Stimulated activated CD8-positive, alpha-beta memory T cell treated with anti-CD3 and anti-CD28 coated beads, Interleukin-15, amount 100 ng/mL, for 1 hour (primary cell): ENCODE results near the gene SPIB.
"Not testable (repeated sequence)": the region's sequence is repeated elsewhere in the genome, so short reads cannot be mapped to it uniquely, and the experiment has no call there.

Experiments used
- DNase-seq: peaks from one replicate; pipeline ENCODE4 v3.0.0-alpha.2; 2020; ENCODE audit warnings: low read depth

The SPIB gene

DNA sequence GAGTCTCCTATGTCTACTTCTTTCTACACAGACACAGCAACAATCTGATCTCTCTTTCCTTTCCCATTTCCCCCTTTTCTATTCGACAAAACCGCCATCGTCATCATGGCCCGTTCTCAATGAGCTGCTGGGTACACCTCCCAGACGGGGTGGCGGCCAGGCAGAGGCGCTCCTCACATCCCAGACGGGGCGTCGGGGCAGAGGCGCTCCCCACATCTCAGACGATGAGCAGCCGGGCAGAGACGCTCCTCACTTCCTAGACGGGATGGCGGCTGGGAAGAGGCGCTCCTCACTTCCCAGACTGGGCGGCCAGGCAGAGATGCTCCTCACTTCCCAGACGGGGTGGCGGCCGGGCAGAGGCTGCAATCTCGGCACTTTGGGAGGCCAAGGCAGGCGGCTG lies 27.8 kb upstream of the SPIB start:
- DNase-seq: not testable (repeated sequence)

DNA sequence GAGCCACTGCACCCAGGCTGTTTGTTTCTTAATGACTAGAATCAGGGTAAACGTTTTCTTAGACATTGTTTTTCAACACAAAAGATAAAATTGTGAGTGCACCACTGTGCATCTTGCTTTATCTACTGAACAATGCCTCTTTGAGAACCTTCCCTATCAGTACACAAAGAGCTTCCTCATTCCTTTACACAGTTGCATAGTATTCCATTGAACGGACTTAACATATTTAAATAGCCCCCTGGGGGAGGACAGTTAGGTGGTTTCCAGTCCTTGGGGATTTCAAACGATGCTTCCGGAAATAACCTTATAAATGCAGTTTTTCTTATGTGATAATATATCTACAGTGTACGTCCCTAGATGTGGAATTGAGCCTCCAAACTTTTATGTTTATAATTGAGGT lies 26.0 kb upstream of the SPIB start:
- no peak for DNase-seq

DNA sequence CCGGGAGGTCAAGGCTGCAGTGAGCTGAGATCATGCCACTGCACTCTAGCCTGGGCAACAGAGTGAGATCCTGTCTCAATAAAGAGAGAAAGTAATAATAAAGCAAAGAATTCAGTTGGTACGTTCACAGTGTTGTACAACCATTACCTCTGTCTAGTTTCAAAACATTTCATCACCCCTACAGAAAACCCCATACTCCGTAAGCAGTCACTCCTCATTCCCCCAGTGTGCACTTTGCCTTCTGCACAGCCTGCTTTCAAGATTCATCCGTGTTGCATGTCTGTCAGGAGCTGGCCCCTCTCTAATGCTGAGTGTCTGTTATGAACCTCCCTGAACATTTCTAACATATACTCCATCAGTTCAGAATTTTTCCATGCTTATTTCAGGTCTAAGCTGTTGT lies 25.1 kb upstream of the SPIB start:
- no peak for DNase-seq

DNA sequence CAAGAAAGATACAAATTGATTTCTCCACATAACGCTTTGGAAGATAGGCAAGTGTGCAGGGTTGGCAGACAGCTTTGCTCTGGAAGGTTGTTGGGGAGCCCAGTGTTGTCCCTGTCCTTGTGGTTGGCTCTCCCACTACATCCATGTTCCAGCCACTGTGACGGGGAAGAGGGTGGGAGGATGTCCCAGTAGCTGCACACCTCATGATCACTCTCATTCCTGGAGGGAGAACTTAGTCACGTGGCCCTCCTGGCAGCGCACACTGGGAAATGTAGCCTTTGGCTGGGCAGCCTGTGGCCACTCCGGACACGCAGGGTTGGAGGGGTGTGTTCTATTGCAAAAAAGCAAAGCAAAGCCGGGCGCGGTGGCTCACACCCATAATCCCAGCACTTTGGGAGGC lies 24.7 kb upstream of the SPIB start:
- DNase-seq: no peak

DNA sequence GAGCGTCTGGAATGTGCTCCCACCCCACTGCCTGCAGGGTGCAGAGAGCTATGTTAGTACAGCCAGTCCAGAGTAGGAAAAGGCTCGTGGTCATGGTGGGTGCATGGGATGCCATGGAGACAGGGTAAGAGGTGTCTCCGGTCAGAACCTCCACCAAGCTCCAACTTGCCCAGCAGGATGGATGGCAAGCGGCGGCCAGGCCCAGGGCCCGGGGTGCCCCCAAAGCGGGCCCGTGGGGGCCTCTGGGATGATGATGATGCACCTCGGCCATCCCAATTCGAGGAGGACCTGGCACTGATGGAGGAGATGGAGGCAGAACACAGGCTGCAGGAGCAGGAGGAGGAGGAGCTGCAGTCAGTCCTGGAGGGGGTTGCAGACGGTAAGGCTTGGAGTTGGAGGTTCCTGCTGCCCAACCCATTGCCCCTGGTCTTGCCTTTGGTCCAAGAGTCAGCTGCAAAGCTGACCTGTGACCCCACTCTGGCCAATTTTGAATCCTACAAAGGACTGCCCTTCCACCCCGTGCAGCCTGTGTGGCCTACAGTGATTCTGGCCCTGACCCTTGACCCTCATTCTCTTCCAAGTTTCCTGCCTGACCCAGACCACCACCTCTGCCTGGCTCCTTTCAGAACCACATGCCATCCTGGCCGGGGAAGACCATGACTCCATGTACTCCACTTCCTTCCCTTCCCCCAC lies 19.9 kb upstream of the SPIB start:
- no peak for DNase-seq

DNA sequence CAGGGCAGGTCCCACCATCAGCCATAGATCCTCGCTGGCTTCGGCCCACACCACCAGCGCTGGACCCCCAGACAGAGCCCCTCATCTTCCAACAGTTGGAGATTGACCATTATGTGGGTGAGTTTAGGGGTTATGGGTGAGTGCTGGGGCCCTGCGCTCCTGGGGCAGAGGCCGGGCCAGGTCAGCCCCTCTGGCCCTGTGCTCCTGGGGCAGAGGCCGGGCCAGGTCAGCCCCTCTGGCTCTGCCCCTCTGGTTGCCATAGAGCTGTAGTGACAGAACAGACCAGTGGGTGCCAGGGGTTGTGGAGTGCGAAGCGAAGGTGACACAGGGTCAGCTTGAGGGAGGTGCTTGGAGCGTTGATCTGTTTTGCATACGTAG lies 19.4 kb upstream of the SPIB start:
- no peak for DNase-seq

DNA sequence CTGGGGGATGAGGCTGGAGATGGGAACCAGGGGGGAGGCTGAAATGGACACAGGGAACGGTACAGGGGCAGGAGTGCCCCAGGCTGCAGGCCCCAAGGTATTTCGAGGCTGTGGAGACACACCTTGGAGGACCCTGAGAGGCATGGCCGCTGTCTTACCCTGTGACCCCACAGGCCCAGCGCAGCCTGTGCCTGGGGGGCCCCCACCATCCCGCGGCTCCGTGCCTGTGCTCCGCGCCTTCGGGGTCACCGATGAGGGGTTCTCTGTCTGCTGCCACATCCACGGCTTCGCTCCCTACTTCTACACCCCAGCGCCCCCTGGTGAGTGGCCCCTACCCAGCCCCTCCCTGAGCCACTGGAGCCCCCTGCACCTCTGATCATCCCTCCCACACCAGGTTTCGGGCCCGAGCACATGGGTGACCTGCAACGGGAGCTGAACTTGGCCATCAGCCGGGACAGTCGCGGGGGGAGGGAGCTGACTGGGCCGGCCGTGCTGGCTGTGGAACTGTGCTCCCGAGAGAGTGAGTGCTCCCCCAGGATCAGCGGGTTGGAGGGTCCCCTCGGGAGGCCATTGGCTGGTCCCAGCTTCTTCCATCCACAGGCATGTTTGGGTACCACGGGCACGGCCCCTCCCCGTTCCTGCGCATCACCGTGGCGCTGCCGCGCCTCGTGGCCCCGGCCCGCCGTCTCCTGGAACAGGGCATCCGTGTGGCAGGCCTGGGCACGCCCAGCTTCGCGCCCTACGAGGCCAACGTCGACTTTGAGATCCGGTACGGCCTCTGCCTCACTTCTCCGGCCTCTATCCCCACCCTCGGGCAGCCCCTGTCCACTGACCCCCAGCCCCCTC lies 16.9 kb upstream of the SPIB start:
- DNase-seq: no peak

DNA sequence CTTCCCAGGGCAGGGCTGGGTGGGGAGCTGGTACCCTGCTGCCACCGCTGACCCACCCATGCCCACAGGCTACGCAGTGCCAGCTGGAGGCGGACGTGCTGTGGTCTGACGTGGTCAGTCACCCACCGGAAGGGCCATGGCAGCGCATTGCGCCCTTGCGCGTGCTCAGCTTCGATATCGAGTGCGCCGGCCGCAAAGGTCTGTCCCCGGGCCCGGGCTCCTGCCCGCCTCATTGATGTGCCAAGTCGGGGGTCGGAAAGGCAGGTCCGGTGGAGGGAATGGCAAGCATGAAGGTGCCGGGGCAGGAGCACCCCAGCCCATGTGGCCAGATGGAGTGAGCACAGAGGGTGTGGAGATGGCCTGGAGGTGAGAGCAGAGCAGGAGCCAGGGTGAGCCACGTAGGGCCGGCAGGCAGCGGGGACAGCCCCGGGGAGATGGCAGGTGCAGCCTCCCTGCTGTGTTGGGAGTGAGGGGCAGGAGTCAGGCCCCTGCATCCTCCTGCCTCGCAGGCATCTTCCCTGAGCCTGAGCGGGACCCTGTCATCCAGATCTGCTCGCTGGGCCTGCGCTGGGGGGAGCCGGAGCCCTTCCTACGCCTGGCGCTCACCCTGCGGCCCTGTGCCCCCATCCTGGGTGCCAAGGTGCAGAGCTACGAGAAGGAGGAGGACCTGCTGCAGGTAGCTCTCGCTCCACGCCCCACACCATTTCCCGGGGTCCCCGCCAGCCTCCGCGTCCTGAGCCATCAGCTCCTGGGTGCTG lies 16.0 kb upstream of the SPIB start:
- no peak for DNase-seq

DNA sequence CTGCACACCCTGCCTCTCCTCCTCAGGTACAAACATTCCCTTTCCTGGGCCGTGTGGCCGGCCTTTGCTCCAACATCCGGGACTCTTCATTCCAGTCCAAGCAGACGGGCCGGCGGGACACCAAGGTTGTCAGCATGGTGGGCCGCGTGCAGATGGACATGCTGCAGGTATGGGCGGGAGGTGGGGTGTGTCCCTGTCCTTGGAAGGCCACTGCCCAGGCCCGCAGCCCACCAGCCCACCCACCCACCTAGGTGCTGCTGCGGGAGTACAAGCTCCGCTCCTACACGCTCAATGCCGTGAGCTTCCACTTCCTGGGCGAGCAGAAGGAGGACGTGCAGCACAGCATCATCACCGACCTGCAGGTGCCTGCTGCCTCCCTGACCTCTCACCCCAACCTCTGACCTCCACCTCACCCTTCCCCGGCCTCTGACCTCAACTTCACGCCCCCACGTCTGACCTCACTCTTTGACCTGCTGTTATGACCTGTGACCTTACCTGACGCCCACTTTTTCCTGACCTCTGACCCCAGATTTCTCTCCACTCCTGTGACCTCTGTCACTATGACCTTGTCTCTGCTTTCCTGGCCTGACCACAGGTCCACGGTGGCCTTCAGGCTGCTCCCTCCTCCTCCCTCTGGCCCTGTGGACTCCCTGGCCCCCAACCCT lies 12.4 kb upstream of the SPIB start:
- no peak for DNase-seq

DNA sequence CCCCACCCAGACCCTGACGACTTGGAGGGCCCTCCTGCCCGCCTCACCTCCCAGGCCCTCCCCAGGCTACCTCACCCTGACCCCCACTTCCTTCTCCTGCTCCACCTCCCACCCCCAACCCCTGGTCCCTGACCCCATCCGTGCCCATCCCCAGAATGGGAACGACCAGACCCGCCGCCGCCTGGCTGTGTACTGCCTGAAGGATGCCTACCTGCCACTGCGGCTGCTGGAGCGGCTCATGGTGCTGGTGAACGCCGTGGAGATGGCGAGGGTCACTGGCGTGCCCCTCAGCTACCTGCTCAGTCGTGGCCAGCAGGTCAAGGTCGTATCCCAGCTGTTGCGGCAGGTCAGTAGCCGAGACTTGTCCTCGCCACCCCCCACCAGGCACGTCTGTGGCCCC lies 11.9 kb upstream of the SPIB start:
- no peak for DNase-seq

DNA sequence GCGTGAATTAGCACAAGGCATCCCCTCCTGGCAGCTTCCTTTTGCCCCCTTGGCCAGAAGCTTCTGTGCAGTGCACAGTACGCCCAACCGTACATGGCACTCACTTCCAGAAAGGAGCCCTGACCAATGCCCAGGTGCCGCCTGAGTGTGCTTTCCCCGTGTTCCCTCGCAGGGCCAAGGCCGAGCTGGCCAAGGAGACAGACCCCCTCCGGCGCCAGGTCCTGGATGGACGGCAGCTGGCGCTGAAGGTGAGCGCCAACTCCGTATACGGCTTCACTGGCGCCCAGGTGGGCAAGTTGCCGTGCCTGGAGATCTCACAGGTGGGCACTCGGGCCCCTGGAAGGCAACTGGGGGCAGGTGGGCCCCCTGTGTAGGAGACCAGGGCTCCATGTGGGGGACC lies 9.4 kb upstream of the SPIB start:
- DNase-seq: no peak

DNA sequence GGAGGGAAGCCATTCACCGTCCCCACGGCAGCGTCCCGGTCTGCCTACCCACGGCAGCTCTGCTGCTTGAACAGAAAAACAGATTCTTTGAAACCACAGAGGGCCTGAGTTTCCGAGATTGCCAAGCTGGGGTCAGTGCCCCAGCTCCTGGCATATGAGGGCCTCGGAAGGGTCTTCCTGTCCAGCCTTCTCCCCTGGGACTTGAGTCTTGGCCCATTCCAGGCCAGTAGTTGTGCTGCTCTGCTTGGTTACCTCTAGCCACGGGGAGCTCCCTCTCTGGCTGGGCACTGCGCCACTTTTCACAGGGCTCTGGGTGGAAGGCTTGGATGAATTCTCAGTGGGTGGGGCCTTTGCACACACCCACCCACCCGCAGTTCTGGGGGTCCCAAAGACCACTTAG lies 8.6 kb upstream of the SPIB start:
- DNase-seq: no peak

DNA sequence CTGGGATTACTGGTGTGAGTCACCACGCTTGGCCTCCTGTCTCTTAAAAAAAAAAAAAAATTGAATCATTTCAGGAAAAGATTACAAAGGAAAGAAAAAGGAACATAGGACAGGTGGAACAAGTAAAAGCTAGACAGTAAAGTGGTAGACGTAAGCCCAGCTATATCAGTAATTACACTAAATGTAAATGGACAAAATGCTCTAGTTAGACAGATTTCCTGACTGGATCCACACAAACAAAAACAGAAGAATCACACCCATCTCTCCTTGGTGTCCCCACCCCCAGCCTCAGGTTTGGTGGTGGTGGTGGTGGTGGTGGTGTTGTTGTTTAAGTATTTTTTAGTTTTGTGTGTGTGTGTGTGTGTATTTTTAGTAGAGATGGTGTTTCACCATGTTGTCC lies 6.3 kb upstream of the SPIB start:
- DNase-seq: no peak

DNA sequence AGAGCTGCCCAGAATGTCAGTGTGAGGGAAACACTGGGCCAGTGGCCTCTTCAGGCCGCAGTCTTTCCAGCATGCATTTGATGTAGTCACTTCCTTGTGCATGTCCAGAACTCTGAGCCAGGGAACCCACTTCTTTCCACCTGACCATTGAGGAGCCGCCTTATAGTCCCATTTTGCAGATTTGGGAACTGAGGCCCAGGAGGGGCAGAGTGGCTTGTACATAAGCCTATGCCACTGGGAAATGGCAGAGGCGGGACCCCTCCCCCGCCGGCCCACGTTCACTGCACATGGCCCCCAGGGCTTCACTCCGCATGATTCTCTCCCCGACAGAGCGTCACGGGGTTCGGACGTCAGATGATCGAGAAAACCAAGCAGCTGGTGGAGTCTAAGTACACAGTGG lies 5.6 kb upstream of the SPIB start:
- no peak for DNase-seq

DNA sequence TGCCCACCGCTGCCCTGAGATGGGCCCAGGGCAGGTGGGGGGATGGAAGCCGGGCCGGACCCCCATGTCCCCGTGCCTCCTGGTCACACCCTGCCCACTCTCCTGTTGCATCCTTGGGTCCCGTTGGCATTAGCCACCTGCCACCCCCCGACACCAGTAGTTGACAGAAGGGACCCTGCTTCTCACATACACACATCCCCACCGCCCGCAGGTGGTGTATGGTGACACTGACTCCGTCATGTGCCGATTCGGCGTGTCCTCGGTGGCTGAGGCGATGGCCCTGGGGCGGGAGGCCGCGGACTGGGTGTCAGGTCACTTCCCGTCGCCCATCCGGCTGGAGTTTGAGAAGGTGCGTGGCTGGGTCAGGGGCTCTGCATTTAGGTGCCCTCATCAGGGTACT lies 5.2 kb upstream of the SPIB start:
- no peak for DNase-seq

DNA sequence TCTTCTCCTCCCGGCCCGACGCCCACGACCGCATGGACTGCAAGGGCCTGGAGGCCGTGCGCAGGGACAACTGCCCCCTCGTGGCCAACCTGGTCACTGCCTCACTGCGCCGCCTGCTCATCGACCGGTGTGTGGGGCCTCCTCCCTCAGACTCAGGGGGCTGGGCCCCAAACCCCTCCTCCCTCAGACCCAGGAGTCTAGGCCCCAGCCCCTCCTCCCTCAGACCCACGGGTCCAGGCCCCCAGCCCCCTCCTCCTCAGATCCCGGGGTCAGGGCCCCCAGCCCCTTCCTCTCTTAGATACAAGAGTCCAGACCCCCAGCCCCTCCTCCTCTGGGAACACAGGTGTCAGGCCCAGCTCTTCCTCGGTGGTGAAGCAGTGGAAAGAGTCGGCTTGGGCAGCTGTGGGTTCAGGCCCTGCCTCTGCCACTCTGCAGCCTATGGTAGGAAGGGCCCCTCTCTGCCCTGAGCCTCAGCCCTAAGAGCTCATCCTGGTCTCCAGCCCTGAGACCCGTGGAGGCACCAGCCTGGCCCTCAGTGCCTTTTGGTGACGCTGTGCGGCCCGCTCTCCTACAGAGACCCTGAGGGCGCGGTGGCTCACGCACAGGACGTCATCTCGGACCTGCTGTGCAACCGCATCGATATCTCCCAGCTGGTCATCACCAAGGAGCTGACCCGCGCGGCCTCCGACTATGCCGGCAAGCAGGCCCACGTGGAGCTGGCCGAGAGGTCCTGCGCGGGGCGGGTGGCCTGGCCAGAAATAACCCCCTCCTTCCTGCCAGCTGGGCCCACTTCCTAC lies 3.7 kb upstream of the SPIB start:
- DNase-seq: peak; percentile 58

DNA sequence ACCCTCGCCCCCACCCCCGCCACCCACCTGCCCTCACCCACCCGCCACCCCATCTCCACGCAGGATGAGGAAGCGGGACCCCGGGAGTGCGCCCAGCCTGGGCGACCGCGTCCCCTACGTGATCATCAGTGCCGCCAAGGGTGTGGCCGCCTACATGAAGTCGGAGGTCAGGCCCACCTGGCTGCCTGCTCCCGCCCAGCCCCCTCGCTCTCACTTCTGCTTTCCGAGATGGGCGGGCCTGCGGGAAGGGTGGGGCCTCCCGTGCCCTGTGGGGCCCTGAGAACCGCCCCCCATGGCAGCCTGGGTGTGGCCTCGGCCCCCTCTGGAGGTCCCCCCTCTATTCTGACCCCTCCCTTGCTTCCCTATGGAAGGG lies 3.1 kb upstream of the SPIB start:
- no peak for DNase-seq

DNA sequence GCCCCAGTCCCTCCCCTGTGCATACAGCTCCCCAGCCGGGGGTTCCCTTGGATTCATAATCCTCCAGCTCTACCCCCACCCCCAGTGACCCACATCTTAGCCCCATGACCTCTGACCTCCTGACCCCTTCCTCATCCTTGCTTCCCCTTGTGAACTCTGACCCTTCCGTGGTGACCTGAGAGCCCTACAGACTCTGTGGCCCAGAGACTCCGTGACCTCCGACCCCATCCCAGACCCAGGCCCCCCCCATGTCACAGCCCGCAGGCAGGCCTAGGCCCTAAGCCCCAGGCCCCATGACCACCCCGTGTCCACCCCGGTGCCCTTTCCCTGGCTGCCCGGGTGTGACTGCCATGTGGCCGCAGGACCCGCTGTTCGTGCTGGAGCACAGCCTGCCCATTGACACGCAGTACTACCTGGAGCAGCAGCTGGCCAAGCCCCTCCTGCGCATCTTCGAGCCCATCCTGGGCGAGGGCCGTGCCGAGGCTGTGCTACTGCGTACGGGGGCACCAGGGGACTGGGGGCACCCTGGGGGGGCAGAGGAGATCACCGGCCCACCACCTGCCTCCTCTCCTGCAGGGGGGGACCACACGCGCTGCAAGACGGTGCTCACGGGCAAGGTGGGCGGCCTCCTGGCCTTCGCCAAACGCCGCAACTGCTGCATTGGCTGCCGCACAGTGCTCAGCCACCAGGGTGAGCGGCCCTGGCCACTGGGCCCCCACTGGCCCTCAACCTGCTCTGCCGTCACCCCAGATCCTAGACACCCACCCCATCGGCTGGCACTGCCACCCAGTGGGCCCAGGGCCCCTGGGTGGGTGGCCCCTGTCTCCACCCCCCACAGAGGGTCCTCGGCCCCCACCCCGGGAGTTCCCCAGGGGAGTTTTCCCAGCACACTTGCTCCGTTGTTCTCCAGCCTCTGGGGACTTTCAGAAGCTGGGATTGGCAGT lies 2.4 kb upstream of the SPIB start:
- no peak for DNase-seq

DNA sequence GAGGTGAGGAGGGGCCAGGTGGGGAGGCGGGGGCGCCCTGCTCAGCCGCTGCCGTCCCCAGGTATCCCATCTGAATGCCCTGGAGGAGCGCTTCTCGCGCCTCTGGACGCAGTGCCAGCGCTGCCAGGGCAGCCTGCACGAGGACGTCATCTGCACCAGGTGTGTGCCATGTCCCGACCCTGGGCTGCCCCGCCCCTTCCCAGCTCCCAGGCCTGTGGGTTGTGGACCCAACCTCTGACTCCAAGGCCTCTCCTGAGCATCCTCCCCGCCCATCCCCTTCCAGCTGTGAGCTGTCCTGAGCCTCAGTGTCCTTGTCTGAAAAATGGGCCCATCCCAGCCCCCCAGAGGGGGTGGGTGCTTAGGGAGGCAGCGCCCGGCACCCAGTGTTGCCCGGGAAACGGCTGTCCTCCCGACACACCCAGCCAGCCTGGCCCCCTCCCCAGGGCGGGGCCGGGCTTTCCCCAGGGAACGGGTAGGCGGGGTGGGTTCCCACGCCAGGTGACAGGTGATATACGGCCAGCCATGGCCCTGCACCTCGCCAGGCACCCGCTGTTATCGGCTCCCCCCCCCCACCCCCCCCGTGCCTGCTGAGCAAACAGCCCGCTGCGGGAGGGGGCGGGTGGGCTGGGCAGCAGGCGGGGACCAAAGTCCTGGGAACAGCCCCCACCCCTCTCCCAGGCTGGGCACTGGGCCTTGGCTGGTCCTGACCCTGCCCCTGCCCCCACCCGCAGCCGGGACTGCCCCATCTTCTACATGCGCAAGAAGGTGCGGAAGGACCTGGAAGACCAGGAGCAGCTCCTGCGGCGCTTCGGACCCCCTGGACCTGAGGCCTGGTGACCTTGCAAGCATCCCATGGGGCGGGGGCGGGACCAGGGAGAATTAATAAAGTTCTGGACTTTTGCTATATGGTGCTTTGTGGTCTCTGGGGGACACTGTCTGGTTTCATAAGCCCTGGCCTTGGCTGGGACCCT lies 1.3 kb upstream of the SPIB start:
- no peak for DNase-seq
